Activated CD4-positive, CD25-positive, alpha-beta regulatory T cell treated with anti-CD3 and anti-CD28 coated beads, Interleukin-2, amount 50 U/mL, for 72 hours (primary cell): ENCODE data around the gene SLC29A2.
"Not testable (repeated sequence)": the region's sequence is repeated elsewhere in the genome, so short reads cannot be mapped to it uniquely, and the experiment has no call there.

Experiments
- DNase-seq: peaks from one replicate; pipeline ENCODE4 v3.0.0; 2021

SLC29A2 gene

DNA sequence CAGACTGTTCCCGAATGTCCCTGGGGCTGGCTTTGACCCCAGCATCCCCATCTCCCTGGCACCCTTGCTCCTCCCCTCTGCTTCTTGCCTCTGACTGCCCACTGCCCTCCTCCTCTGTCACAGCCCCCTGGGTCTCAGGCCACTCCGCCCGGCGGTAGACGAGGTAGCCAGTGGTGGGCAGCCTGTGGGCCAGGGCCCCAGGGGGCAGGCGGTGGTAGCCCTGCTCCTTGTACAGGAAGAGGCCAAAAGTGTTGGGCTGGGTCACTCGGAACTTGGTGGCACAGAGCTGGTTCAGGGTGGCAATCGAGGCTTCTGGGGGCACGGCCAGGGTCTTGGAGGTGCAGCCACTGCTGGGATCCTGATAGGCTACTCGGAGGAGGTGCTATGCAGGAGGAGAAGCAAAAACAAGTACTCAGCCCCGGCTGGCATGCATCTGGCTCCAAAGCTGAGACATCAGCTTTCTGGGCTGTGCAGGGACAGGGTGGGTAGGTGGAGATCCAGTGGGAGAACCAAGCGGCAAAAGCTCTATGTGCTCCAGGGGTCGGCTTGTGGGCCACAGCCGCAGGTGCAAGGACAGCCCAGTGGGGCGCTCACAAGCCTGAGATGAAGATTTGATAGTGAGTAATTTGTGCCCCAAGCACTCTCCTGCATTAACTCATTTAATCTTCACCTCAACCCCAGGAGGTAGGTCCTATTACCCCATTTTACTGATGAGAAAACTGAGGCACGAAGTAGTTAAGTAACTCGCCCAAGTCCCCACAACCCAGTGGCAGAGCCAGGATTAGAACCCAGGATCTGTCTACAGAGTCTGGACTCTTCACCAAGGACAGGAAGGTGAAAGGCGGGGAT, 39.0 kb downstream of the SLC29A2 start:
- no peak for DNase-seq

DNA sequence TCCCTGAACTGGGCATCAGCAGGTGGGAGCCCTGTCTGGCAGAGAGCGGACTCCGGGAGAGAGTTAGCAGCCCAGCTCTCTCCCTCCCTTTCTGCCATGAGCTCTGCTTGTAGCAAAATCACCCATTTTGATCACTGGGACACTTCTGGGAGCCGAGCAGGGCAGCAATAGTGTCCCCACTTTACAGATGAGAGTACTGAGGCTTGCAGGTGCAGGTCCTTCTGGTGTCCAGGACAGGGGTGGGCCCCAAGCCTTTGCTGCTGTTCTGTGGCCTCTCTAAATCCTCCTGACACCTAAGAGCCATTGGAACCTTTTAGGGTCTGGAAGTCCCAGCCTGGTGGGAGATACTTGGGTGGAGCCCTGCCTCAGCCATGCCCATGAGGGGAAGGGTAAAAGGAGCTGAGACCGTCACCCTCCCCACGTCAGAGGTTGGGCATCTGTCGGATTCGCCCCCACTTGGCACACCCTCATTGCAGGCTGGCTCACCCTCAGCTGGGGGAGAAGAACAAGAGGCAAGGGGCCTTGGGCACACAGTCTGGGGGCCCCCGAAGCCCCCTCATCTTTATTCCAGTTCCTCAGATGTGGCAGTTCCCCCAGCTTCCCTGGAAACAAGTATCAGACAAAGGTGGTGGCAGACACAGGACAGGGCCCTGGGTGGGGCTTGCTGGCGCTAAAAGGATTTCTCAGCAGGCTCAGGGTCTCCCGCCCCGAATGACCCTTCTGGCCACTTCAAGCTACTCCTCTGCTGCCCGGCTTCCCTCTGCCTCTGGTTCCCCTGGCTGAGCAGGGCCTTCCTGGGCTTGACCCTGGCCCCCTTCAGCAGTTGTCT, 39.8 kb downstream of the SLC29A2 start:
- no peak for DNase-seq

DNA sequence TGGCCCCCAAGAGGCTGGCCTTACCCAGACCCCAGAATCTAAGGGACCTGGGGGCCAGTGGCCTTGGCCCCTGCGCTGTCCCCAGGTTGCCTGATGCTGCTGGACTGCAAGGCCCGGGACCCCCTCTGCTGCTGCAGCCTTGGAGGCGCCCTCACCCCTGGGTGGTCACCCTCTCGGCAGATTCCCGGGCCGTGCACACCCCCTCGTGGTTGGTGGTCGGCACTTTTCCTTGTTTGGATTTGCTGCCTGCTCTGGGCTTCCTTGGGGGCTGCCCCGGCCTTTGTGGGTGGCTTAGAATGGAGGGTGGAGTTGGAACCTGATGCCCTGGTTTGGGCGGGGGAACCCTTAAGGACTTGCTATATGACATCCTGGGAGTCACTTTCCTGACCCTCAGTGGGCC, 40.6 kb downstream of the SLC29A2 start:
- no peak for DNase-seq

DNA sequence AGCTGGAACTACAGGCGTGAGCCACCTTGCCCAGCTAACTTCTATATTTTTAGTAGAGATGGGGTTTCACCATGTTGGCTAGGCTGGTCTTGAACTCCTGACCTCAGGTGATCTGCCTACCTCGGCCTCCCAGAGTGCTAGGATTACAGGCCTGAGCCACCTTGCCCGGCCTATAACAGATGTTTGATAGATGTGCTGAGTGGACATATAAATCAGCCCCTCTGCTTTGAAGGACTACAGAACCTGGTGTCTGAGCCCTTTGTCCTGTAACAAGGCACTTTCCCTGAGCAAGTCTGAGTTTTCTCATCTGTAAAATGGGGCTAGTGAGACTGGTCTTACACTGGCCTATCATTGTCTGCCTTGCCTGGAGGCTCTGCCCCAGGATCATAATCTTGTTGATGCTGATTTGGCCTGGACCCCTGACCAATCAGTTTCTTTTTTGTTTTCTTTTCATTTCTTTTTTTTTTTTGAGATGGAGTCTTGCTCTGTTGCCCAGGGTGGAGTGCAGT, 42.3 kb downstream of the SLC29A2 start:
- DNase-seq: no peak

DNA sequence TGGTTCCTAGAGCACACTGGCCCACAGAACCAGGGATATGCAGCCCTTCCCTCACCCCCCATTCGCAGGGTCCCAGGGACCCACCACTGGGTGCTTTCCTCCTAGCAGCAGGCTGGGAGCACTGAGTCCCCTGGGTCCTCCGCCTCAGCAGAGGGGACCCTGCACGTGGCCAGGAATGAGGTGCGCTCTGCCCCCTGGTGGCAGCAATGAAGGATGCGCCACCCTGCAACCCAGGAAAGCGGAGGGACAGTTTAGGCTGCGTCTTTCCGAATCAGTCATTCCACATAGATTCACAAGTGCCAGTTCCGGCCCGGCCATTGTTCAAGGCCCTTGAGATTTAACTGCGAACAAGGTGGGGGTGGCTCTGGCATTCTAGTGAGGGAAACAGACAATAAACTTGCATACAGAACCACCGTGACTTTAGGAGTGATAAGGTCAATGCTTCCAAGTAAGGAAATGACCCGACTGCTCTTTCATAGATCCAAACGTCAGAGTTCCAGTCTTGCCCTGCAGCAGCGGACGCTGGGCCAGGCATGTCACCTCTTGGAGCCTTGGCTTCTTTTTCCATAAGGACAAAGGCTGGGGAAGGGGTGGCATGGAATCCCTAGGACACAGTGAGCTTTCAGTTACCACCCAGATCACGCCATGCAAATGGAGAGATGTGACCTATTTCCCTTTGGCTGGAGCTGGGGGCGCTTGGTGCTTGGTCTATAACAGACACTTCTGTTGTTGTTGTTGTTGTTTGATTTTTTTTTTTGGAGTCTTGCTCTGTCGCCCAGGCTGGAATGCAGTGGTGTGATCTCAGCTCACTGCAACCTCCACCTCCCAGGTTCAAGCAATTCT, 43.0 kb downstream of the SLC29A2 start:
- DNase-seq: peak; percentile 81

DNA sequence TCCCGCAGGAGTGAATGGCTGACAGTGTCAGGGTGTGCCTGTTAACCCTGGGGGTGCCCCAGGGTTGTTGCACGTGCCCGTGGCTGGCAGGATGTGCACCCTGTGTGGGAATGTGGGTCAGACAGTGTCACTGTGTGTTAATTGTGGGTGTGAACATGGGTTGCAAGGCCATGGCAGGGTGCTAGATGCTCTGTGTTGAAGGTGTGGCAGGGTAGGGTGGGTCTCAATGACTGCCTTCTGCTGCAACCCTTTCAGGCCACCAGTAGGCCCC, 43.6 kb downstream of the SLC29A2 start:
- DNase-seq: no peak

DNA sequence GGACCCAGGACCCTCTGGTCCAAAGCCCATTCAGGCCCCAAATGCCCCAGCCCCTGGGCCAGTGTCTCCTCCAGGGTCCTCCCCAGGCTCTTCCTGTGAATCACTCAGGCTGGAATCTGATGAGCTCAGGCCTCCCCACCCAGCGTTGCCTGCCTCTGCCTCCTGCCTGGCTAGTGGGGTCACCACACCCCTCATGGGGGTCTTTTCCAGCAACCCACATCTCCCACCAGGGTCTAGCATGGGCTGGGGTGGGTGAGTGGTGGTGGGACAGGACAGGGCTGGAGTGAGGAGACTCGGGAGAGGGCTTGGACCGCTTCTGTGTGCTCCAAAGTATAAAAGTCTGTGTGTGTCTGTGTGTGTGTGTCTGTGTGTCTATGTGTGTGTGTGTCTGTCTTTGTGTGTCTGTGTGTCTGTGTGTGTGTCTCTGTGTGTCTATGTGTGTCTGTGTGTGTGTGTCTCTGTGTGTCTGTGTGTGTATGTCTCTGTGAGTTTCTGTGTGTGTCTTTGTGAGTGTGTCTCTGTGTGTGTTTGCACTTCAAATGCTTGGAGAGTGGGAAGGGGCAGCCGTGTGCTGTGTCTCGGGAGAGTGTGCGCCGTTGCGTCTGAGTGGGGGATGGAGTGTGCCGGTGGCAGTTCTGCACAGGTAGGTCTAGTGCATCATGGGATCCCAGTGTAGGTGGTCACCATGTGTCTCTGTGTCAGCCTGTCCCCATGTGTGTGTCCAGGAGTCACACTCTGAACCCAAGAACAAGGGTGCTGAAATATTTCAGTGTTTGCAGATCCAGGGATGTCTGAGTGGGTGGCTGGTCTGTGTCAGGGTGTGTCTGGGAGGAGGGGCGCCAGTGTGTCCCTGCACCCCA, 44.2 kb downstream of the SLC29A2 start:
- DNase-seq: no peak

DNA sequence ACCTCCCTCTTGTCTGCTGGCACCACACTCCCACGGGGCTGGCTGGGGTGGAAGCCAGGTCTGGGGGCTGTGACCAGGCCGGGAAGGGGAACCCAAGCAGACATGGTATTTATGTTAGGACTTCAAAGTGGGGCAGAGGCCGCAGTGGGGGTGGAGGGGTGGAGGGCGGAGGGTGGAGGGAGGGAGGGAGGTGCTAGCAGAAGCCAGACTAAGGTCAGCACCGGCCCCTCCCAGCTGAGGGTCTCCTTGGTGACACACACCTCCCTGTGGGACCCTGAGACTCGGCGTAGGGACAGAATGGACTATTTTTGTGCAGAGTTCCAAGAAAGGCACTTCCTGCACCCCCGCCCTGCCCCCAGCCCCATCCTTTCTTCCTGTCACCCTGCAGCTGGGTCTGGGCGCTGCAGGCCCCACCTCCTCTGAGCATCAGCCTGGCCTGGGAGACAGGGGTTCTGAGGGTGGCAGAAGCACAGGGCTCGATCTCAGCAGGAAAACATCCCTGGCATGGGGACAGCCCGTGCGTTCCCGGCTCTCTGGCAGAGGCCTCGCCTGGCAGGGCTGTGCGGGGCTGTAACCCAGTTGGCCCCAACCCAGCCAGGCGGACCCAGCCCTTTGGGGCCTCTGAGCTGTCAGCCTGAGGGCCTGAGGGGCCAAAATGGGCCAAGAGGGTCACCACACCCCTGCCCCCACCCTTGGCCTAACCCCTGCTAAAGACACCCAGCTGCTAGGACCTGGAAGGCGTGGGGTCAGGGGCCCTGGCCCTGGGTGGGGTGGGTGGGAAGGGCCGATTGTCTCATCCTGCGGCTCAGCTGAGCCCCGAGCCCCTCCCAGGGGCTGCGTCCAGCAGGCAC, 45.1 kb downstream of the SLC29A2 start:
- no peak for DNase-seq

DNA sequence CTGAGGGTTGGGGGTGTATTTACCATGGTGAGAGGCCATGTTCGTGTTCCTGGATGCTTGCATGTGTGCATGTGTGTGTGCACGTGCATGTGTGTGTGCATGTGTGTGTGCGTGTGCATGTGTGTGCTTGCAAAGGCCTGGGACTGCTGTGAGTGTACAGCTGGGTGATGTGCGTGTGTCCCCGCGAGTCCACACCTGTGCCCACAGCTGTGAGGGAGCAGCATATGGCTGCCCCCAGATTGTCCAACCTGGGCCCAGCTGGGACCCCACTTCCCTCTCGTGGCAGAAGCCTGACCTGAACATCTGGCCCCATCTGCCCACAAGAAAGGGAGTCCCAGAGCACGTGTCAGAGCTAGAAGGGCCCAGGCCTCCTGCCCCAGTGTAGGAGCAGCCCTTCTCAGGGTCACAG, 46.3 kb downstream of the SLC29A2 start:
- no peak for DNase-seq

DNA sequence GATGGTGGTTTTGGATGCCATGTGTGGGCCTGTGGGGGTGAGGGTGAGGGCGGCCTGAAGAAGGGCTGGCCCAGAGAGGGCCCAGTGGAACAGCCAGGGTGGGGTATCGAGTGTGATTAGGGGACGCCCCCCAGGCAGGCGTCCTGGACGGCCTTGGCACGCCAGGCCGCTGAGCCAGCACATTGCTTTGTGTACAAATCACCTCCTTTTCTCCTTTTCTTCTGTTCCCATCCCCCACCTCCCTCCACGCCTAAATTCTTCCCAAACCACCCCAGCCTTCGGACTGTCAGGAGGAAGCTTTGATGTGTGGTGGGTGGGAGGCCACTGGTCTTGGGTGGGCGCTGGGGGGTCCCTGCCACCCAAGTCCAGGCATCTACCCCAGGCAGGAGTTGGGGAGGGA, 46.9 kb downstream of the SLC29A2 start:
- no peak for DNase-seq

DNA sequence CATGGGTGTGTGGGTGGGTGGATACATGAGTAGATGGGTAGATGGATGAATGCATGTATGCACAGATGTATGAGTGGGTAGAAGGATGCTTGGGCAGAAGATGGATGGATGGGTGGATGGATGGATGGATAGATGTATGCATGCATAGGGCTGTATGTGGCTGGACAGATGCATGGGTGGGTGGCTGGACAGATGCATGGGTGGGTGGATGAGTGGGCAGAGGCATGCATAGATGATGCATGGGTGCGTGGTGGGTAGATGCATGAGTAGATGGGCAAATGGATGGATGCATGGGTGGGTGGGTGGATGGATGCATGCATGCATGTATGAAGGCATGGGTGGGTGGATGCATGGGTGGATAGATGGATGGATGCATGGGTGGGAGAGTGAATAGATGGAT, 47.9 kb downstream of the SLC29A2 start:
- DNase-seq: no peak

DNA sequence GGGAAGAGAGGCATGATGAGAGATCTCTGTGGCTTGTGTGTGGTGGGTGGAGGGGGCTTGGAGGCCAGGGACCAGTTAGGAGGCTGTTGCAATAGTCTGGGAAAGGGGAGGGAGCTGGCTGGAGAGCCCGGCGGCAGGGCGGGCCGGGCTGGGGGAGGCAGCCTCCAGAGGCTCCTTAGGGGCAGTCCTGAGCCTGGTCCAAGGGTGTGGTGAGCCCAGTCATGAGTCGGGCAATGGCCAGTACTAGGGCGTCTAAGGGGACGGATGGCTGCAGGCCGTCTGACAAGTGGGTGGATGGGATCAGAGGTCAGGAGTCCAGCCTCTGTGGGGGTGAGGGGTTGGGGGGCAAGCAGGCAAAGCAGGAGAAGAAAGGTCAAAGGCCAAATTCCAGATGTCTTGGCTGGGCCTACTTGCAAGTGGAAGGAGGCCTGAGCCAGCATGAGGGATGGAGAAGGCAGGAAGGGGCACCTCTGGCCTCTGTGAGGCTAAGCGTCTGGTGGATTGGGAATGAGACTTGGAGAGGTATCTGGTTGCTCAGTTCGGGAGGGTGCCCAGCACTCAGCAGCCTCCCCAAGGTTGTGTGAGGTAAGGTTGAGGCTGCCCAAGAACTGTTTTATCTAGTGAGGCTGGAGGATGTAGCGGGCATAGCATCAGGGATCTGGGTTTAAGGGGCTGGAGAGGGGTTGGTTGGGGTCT, 48.7 kb downstream of the SLC29A2 start:
- DNase-seq: no peak

DNA sequence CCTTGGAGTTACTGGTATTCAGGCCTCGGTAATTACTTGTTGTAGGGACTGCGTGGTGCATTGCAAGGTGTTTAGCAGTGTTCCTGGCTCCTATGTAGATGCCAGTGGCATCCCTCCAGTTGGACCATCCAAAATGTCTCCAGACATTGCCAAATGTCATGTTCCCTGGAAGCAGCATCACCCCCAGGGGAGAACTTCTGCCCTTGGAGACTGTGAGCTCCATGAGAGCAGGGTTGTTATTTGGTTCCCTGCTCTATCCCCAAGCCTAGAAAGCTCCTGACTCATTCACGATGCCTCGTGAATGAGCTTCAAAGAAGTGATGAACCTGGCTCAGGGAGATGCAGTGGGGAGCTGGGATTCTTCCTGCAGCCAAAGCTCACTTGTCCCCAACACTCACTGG, 50.0 kb downstream of the SLC29A2 start:
- DNase-seq: no peak

DNA sequence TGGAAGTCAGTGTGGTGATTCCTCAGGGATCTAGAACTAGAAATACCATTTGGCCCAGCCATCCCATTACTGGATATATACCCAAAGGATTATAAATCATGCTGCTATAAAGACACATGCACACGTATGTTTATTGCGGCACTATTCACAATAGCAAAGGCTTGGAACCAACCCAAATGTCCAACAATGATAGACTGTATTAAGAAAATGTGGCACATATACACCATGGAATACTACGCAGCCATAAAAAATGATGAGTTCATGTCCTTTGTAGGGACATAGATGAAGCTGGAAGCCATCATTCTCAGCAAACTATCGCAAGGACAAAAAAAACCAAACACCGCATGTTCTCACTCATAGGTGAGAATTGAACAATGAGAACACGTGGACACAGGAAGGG, 50.8 kb downstream of the SLC29A2 start:
- DNase-seq: not testable (repeated sequence)

DNA sequence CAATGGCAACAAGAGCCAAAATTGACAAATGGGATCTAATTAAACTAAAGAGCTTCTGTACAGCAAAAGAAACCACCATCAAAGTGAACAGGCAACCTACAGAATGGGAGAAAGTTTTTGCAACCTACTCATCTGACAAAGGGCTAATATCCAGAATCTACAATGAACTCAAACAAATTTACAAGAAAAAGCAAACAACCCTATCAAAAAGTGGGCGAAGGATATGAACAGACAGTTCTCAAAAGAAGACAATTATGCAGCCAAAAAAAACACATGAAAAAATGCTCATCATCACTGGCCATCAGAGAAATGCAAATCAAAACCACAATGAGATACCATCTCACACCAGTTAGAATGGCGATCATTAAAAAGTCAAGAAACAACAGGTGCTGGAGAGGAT, 51.3 kb downstream of the SLC29A2 start:
- DNase-seq: not testable (repeated sequence)

DNA sequence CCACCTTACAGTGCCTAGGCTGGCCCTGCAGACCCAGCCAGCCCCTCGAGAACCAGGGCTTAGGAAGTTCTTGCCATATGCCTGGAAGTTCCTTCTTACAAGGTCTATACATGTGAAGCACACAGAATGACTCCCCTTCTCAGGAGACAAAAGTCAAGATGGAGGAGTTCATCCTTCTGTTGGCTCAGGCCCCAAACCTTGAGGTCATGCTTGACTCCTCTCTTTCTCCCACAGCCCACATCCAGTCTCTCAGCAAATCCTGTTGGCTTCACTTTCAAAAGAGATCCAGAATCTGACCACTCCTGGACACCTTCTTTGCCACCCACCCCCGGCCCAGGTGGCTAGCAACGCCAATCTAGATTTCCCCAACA, 53.0 kb downstream of the SLC29A2 start:
- no peak for DNase-seq

DNA sequence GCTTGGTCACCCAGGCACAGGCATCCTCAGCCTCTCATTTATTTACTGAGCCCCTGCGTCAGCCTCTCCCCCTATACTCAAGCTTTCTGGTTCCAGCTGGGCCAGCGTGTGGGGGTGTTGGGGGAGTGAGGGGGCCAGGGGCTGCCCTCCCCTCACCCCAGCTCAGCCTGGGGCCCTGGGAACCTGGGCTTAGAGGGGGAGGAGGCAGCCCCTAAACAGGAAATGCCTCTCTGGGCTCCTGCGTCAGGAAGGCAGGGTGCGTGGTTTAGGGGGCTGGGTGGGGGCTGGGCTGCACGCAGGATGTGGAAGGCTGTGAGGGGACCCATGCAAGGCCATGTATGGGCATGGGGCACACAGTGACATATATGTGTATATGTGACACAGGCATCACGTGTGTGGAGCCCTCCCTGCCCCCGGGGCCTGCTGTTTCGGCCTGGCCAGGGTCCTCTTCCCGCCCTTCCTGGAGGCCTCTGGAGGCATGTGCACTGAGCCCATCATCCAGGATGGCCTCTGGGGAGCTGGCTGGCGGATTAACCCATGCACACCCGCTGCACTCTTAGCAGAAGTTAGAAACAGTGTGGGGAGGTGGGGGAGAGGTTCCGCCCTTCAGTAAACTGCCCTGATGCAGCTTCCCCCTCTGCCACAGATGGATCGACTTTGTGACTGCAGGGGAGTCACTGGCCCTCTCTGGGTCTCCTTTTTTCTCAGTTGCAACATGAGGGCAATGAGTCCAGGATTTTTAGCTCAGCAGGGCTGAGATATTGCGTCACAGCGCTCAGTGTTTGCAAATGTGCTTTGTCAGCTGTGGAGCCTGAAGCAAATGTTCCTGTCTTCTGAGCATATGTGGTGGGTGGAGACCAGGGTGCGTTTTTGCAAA, 53.6 kb downstream of the SLC29A2 start:
- no peak for DNase-seq

DNA sequence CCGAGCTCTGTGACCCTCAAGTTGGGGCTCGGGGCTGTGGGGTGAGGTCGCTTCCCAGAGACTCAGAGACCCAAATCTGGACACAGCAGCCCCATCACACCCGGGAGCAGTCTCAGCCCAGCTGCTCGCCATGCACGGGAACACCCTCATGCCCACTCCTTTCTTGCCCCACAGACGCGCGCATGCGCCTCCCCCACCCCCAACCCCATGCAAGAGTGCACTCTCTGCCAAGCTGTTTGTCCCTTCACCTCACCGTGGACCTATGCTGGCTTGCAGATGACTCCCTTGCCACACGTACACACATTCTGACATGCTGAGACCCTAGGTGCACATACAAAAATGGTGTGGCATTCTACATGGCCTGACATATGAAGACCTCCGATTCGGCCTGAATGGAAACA, 54.2 kb downstream of the SLC29A2 start:
- DNase-seq: no peak

DNA sequence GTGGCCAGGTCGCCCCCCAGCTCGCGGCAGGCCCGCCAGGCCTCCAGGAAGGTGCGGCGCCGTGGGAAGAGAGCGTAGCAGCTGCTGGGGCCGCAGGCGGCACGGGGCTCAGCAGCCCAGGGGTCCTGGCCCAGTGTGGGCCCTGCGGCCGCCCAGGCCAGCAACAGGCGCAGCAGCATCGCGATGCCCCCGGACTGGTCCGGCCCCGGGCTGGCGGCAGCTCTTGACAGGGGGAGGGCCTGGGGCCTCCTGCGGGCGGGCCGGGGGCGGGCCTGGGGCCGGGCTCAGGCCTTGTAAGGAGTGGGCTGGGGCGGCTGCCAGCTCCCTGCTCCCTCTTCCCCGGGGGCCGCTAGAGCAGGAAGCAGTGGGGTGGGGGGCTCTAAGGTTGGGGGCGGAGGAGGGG, 54.7 kb downstream of the SLC29A2 start, which contains the start of gene CD248:
Gene CD248 (minus strand): TSS at position 196 of the 403 bp plus-strand sequence. CDS start 17 bp downstream, at position 179.
- no peak for DNase-seq
